HG02852 (cell line): ENCODE measurements around the gene SERPINA5.
A peak's percentile ranks its signal among the peaks of the same experiment; 100 is the strongest.

Experiments used
- ATAC-seq: cut with Tn5 transposase; IDR thresholded peaks from one replicate; pipeline ENCODE4 v1.9.1; 2021; ENCODE audit warnings: mild to moderate bottlenecking, moderate library complexity; ENCODE audit not compliant: unreplicated experiment

Gene SERPINA5

GRCh38 chr14:94581127-94581999, at the start of gene SERPINA5:
SERPINA5 (plus strand) TSS chr14:94581426; CDS start chr14:94587363, 5,937 bp downstream.
- no peak for ATAC-seq

- peak; percentile 50 for ATAC-seq
These were observed 48.8 kb upstream of the SERPINA5 start for GRCh38 chr14:94532447-94532846.

- no peak for ATAC-seq
These were observed 45.7 kb upstream of the SERPINA5 start for GRCh38 chr14:94535506-94535905.

GRCh38 chr14:94536836-94537235, 44.4 kb upstream of the SERPINA5 start:
- no peak for ATAC-seq

GRCh38 chr14:94538070-94538740, 43.0 kb upstream of the SERPINA5 start:
- no peak for ATAC-seq

- ATAC-seq = no peak
These were observed 42.0 kb upstream of the SERPINA5 start for GRCh38 chr14:94539181-94539580.

GRCh38 chr14:94540031-94540794, 41.0 kb upstream of the SERPINA5 start:
- no peak for ATAC-seq

- no peak for ATAC-seq
These were observed 39.8 kb upstream of the SERPINA5 start for GRCh38 chr14:94541234-94541975.

GRCh38 chr14:94542111-94542810, 39.0 kb upstream of the SERPINA5 start:
- ATAC-seq = no peak

- ATAC-seq = no peak
These were observed 38.3 kb upstream of the SERPINA5 start for GRCh38 chr14:94542811-94543440.

GRCh38 chr14:94543449-94544124, 37.6 kb upstream of the SERPINA5 start:
- no peak for ATAC-seq

GRCh38 chr14:94544726-94545125, 36.5 kb upstream of the SERPINA5 start:
- no peak for ATAC-seq

- no peak for ATAC-seq
These were observed 35.9 kb upstream of the SERPINA5 start for GRCh38 chr14:94545131-94545841.

- no peak for ATAC-seq
These were observed 34.0 kb upstream of the SERPINA5 start for GRCh38 chr14:94547151-94547680.

- no peak for ATAC-seq
These were observed 33.5 kb upstream of the SERPINA5 start for GRCh38 chr14:94547726-94548125.

- no peak for ATAC-seq
These were observed 32.9 kb upstream of the SERPINA5 start for GRCh38 chr14:94548131-94548998.
